GM19239 (cell line): ENCODE data around the gene CLDN7.
A peak's percentile ranks its signal among the peaks of the same experiment; 100 is the strongest.

Source experiments
- DNase-seq: peaks from one replicate; pipeline ENCODE4 v3.0.0; 2011; ENCODE audit warnings: low spot score; ENCODE audit not compliant: insufficient read length
- FAIRE-seq: peaks from 2 replicates; lab custom pipeline; 2011; peaks lifted over from hg19 to GRCh38; lab: Jason Lieb, UNC

CLDN7 gene

DNA sequence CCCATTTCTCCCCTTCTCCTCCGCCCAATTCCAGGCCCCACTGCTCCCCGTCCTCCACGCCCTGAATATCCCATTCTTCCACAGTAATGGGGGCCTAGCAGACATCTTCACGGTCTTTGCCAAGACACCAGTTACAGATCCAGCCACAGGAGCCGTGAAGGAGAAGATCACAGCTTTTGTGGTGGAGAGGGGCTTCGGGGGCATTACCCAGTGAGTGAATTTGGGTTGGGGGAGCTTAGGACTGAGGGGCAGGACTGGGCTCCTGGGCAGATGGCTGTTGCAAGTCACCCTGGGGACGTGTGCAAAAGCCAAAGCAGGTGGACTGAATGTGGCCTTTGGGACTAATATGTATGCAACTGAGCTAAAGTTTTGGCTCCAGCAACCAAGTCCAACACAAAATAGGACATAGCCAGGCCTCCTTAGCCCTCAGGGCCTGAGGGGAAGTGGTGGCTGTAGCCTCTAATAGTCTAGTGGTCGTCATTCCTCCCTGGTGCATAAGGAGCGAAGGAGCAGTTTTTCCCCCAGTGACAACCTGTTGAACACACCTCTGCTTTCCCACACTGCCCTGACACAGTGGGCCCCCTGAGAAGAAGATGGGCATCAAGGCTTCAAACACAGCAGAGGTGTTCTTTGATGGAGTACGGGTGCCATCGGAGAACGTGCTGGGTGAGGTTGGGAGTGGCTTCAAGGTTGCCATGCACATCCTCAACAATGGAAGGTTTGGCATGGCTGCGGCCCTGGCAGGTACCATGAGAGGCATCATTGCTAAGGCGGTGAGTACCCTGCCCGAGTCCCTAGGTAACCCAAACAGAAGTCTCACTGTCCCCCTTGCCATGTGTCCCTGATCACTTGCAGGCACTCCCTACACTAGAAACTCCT is 39.9 kb downstream of the CLDN7 start:
- no peak for FAIRE-seq

DNA sequence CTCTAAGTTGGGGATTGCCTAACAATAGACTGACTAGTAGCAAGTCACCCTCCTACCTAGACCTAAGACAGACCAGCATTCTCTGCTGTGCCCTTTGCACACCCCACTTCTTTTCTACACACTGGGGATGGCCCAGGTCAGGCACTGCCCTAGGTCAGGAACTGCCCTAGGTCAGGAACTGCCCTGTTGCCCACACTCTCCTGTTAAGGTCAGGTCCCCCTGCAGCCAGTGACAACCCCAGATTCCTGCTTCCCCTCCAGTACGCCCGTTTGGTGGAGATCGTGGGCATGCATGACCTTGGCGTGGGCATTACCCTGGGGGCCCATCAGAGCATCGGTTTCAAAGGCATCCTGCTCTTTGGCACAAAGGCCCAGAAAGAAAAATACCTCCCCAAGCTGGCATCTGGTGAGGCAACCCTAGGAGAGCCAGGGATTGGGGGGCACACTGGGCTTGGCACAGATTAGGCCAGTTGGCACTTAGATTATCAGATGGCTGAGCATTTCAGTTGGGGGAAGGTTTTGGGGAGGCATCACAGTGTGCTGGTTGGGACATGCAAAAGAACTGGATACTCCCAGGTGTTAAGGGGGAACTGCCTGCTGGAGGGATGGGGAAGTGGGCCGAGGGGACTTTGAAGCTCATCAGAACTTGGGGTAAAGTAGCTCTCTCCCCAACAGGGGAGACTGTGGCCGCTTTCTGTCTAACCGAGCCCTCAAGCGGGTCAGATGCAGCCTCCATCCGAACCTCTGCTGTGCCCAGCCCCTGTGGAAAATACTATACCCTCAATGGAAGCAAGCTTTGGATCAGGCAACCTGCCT is 40.8 kb downstream of the CLDN7 start:
- FAIRE-seq: no peak
- DNase-seq: no peak

More for the DNA sequence above, 39.9 kb downstream of the CLDN7 start:
- DNase-seq: no peak

GRCh38 chr17:7220593-7221277 is 41.5 kb downstream of the CLDN7 start:
- FAIRE-seq (peak; percentile 88), DNase-seq (peak; percentile 63)

DNA sequence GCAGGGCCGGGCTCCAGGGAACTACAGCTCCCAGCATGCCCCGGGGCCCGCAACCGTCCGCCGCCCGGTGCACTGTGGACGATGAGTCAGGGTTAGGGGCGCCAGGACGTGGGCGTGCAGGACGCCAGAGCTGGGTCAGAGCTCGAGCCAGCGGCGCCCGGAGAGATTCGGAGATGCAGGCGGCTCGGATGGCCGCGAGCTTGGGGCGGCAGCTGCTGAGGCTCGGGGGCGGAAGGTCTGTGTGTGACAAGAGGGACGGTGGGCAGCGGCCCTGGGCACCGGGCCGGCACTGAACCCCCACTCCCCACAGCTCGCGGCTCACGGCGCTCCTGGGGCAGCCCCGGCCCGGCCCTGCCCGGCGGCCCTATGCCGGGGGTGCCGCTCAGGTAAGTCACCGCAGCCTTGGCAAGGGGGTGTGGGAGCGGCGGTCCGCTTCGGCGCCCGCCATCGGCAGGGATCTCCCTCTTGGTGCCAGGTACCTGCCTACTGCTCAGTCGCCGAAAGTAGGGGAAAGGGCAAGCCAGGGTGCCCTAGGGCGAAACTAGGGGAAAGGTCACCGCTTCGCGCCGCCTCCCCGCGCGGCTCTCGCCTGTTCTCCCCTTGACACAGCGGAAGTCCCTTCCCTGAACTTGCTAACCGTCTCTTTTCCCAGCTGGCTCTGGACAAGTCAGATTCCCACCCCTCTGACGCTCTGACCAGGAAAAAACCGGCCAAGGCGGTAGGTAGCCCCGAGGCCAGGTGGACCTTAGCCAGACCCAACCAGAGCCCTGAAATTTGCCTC is 42.3 kb downstream of the CLDN7 start, which contains the start of the genes ACADVL and DLG4:
Gene ACADVL, plus strand, starts transcription at position 127 of the 781 bp plus-strand sequence. Its CDS starts 47 bp downstream, at position 174.
Gene DLG4, minus strand, starts transcription at position 25 of the 781 bp plus-strand sequence.
- FAIRE-seq (peak; percentile 35), DNase-seq (peak; percentile 76)

GRCh38 chr17:7219229-7219811 is 43.0 kb downstream of the CLDN7 start:
- FAIRE-seq (peak; percentile 93), DNase-seq (no peak)

GRCh38 chr17:7218758-7219157 is 43.5 kb downstream of the CLDN7 start:
- DNase-seq (no peak), FAIRE-seq (no peak)

DNA sequence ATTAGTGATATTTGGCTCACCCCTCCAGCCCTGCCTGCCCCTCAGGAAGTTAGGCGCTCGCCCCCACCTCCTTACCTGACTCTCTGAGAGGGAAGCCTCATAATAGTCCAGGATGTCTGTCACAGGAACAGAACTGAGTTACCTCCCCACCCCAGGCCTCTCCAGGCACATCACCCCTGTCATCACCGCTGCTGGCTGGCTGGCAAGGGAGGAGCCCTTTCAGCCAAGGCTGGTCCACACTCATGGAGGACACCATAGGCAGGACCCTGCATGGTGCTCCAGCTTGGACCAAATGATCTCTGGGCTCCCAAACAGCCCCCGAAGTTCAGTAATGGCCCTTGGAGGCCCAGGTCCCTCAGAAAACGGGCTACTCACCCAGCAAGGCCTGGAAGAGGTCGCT is 44.1 kb downstream of the CLDN7 start:
- DNase-seq: no peak
- FAIRE-seq: no peak

- FAIRE-seq (peak; percentile 66), DNase-seq (no peak)
Observed at GRCh38 chr17:7217113-7217987, 44.9 kb downstream of the CLDN7 start.

DNA sequence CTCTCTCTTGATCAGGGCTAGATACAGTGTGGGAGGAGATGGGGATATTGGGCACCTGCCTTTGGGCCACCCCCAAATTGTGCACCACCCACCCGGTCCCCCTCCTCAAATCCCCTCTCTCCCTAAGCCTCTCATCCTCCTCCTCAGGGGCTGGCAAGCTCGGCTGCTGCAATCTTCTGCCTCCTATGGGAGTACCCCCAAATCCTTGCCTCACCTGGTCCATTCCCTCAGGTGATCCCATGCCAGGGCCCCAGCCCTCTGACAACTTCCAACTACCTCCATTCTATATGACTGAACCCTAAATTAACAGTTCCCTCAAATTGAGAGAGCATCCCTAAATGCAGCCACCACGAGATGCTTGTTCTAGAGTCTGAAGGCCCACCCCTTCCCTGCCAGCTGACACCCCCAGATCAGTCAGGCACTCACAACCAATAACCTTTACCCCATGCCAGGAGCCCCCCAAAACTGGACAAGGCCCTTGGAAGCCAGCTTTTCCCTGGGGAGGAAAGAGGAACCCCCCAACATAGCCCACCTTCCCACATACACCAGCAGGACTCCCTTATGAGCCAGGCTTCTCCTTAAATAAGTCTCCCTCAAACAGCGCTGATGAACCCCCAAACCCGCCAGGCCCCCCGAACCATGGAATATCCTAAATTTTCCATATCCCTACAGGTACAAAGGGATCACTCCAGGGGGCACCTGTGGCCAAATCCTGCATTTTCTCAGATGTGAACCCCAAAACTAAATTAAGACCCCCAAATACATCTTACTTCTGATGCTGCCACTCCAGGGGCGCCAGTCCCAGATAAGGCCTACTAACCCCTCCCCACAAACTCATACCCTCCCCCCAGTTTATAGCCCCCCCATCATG is 45.8 kb downstream of the CLDN7 start:
- no peak for FAIRE-seq
- no peak for DNase-seq

GRCh38 chr17:7215652-7216180 is 46.6 kb downstream of the CLDN7 start:
- FAIRE-seq: no peak
- no peak for DNase-seq

GRCh38 chr17:7215136-7215638 is 47.1 kb downstream of the CLDN7 start:
- FAIRE-seq (no peak), DNase-seq (no peak)

- FAIRE-seq: peak; percentile 97
- peak; percentile 99 for DNase-seq
Observed at GRCh38 chr17:7214300-7215135, 47.8 kb downstream of the CLDN7 start.

GRCh38 chr17:7213895-7214299 is 48.4 kb downstream of the CLDN7 start:
- DNase-seq: no peak
- no peak for FAIRE-seq

DNA sequence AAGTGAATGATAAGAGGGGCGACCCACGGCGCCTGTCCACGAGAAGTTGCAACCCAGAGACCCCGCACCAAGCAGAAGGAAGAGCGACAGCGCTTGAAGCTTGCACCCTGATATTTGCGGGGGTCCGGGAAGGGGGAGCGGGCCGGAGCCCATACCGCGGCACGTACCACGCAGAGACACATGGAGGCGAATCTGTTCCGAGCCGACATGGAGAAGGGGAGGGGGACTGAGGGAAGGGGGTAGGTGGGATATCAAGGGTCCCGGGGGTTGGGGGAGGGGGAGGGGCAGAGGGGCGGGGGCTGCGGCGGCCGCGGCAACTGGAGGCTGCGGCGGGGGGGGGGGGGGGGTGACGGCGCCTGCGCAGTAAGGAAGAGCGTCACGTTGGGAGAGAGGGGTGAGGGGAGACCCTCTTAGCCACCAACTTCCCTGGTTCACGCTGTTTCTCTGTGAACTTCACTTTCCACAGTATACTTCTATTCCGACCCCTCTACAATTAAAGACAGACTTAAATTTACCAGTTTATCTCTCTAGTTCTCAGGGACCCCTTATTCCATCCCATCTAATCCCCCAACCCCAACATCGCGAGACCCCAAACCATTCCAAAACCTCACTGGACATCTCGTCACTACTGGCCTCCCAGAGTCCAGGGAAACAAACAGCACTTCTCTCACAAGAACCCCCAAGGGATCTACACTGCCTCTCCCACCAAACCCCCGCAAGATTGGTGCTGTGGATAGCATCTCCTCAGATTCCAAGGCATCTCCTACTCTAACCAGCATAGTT is 50.6 kb downstream of the CLDN7 start:
- DNase-seq (no peak), FAIRE-seq (no peak)
